Measurements from ENCODE around the gene GPC6. TPM values are rescaled to one million over a fixed set of nuclear protein-coding genes. Genes with fewer than 3 reads are reported as not detected.

GPC6 gene
- polyA plus RNA-seq, 4 donors: 0.22 to 45.0 (median 1.4) TPM

DNA sequence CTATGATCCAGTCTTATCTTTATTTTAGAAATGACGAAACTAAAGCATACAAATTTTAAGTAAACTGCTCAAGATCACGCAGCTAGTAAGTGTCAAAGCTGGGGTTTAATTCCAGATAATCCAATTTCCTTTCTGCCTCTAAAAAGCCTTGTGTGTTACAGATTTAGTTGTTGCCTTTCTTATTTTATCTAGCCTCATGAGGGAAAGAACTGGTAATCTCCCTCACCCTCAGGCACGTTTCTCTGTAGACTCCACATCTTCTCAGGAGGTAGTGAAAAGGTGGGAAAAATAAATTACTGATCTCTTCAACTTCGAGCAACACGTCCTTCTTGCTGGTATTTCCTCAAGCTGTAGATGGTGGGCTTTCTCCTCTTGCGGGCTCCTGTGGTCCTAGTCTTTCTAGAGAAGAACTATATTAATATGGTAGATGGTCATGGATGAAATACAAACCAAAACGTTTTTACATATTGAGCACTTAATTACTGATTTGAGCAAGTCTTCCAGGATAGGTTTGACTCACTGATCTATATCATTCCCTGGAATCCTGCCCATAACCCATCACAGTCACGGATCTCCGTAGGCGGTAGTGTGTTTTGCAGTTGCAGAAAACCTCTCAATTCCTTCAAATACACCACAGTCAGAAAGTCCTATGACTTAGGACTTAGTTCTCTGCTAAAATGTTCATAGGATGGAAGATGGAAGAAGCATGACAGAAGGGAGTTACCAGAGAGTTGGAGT is 733.4 kb downstream of the GPC6 start:
- 77 to 86% (median 77%) methylated on average over 10 of the region's 10 CpGs for WGBS, 3 donors
- Histone ChIP-seq H3K4me1 (ENCODE audit: control insufficient read depth in 3 of 3, insufficient read depth in 2 of 3, low read depth in 1 of 3, low read length in 2 of 3) (no peaks in the 10 kb centered on the region), H3K36me3 (ENCODE audit: control insufficient read depth in 3 of 3, insufficient read depth in 2 of 3, low read depth in 1 of 3, low read length in 3 of 3) (no peaks in the 10 kb centered on the region), H3K27me3 (ENCODE audit: control insufficient read depth in 3 of 3, insufficient read depth in 3 of 3, low read length in 3 of 3) (no peaks in the 10 kb centered on the region), H3K27ac (ENCODE audit: low read depth in 1 of 3, low read length in 2 of 3) (no peak overlapping the region), H3K4me3 (ENCODE audit: low read depth in 1 of 3, low read length in 3 of 3) (no peak overlapping the region), H3K9me3 (ENCODE audit: control insufficient read depth in 2 of 2, insufficient read depth in 1 of 2, low read depth in 1 of 2, low read length in 1 of 2) (peaks cover 0 to 2% of the 10 kb centered on the region in 2 donors)
- FAIRE-seq (no peak), DNase-seq (no peak)

DNA sequence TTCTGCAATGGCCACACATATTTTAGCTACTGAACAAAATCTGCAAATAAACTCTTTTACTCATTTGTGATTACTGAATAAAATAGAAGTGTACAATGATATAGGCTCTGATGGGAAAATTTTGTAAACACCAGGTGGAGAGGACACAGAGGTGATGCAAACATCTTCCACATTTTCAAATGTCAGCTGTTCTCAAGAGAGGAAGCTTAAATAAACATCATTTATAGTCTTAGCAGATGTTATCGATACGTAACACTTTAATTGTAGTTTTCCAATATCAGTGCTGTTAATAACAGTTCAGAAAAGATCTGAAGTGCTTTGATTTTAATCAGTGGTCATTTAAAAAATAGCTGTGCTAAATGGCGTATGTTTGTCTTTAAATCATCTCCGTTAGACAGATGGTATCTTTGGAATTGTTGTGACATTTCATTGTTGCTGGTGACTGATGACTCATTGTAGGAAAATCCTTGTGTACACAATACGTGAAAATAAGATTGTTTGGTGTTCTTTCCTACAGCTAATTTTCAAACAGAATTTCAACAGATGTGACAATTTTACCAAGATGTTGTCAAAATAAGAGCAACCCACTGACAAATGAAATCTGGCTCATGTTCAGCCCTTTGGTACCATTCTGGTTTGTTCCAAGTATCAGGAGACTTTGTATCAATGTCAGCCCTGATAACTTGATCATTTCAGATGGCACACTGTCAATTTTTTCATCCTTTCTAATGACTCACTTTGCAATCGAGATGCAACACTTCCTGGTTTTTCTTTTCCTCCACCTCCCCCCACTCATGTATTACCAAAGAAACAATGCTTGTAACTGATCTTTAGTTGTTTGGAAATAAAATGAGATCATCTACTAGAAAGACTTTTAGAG is 736.9 kb downstream of the GPC6 start:
- no peaks in the 10 kb centered on the region for H3K9me3 ChIP-seq (ENCODE audit: control insufficient read depth in 2 of 2, insufficient read depth in 1 of 2, low read depth in 1 of 2, low read length in 1 of 2)
- H3K4me3 ChIP-seq (ENCODE audit: low read depth in 1 of 3, low read length in 3 of 3): no peak overlapping the region
- H3K27me3 ChIP-seq (ENCODE audit: control insufficient read depth in 3 of 3, insufficient read depth in 3 of 3, low read length in 3 of 3): no peaks in the 10 kb centered on the region
- no peaks in the 10 kb centered on the region for H3K4me1 ChIP-seq (ENCODE audit: control insufficient read depth in 3 of 3, insufficient read depth in 2 of 3, low read depth in 1 of 3, low read length in 2 of 3)
- no peak overlapping the region for H3K27ac ChIP-seq (ENCODE audit: low read depth in 1 of 3, low read length in 2 of 3)
- DNase-seq (no peak), FAIRE-seq (no peak)
- WGBS, 3 donors: 36 to 52% (median 42%) methylated on average over 6 of the region's 6 CpGs
- H3K36me3 ChIP-seq (ENCODE audit: control insufficient read depth in 3 of 3, insufficient read depth in 2 of 3, low read depth in 1 of 3, low read length in 3 of 3): no peaks in the 10 kb centered on the region

DNA sequence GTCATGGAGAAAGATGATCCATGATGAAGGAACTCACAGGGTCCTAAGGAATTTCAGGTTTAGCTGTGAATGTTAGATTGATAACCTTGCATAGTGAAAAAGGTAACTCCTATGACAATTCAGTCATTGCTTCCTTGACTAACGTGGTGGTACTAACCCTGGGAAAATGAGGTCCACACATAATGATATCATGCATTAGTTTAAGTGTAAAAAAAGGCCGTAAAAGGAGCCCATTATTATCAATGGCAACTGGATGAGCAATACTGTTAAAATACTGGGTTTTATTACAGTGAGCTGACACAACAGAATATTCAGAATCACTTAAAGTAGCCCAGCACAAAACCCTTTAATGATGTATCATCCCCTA is 737.5 kb downstream of the GPC6 start:
- no peak for DNase-seq
- WGBS, 3 donors: 58 to 77% (median 61%) methylated on average over 2 of the region's 2 CpGs
- H3K36me3 ChIP-seq (ENCODE audit: control insufficient read depth in 3 of 3, insufficient read depth in 2 of 3, low read depth in 1 of 3, low read length in 3 of 3): no peaks in the 10 kb centered on the region
- H3K27ac ChIP-seq (ENCODE audit: low read depth in 1 of 3, low read length in 2 of 3): no peak overlapping the region
- H3K27me3 ChIP-seq (ENCODE audit: control insufficient read depth in 3 of 3, insufficient read depth in 3 of 3, low read length in 3 of 3): no peaks in the 10 kb centered on the region
- FAIRE-seq: no peak
- no peaks in the 10 kb centered on the region for H3K4me1 ChIP-seq (ENCODE audit: control insufficient read depth in 3 of 3, insufficient read depth in 2 of 3, low read depth in 1 of 3, low read length in 2 of 3)
- no peak overlapping the region for H3K4me3 ChIP-seq (ENCODE audit: low read depth in 1 of 3, low read length in 3 of 3)
- no peaks in the 10 kb centered on the region for H3K9me3 ChIP-seq (ENCODE audit: control insufficient read depth in 2 of 2, insufficient read depth in 1 of 2, low read depth in 1 of 2, low read length in 1 of 2)

DNA sequence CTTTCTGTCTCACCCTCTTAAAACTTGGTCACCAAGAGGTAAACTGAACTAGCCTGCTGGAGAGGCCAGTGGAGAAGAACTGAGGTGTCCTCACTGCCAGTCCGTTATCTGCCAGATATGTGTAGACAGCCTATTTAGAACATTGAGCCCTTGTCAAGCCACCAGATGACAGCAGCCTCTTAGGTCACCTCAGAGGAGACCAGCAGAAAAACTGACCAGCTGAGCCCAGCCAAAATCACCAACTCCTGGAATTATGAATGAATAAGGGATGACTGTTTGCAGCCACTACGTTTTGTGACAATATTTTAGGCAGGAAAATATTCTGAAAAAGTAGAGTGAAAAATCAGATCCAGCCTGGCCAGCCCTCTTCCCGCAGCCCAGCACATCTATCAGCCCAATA is 739.0 kb downstream of the GPC6 start:
- Histone ChIP-seq H3K27ac (ENCODE audit: low read depth in 1 of 3, low read length in 2 of 3) (no peak overlapping the region), H3K4me3 (ENCODE audit: low read depth in 1 of 3, low read length in 3 of 3) (no peak overlapping the region), H3K4me1 (ENCODE audit: control insufficient read depth in 3 of 3, insufficient read depth in 2 of 3, low read depth in 1 of 3, low read length in 2 of 3) (no peaks in the 10 kb centered on the region), H3K9me3 (ENCODE audit: control insufficient read depth in 2 of 2, insufficient read depth in 1 of 2, low read depth in 1 of 2, low read length in 1 of 2) (no peaks in the 10 kb centered on the region), H3K36me3 (ENCODE audit: control insufficient read depth in 3 of 3, insufficient read depth in 2 of 3, low read depth in 1 of 3, low read length in 3 of 3) (no peaks in the 10 kb centered on the region), H3K27me3 (ENCODE audit: control insufficient read depth in 3 of 3, insufficient read depth in 3 of 3, low read length in 3 of 3) (no peaks in the 10 kb centered on the region)
- 69 to 83% (median 69%) methylated on average over 3 of the region's 3 CpGs for WGBS, 3 donors
- FAIRE-seq (no peak), DNase-seq (no peak)

DNA sequence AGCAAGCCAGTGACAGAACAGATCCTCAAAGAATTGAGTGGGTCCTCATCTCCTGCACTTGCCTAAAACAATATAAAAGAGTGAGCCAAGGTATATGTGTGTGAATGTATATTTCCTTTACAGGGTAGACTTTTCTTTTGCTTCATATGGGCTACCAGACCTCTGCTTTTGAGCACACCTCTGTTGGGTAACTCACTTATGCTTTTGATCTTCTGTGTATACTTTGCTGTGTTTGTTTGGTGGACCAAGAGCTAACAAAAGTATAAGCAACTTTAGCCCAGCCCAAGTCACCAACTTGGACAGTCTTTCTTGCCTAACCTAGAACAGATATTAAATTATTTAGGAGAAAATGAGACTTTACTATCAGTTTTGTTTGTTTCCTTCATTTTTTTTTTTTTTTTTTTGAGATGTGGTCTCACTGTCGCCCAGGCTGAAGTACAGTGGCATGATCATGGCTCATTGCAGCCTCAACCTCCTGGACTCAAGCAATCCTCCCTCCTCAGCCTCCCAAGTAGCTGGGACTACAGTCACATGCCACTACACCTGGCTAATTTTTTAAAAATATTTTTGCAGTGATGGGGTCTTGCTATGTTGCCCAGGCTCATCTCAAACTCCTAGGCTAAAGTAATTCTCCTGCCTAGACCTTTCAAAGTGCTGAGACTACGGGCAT is 739.8 kb downstream of the GPC6 start:
- DNase-seq (no peak), FAIRE-seq (no peak)
- H3K4me3 ChIP-seq (ENCODE audit: low read depth in 1 of 3, low read length in 3 of 3): no peak overlapping the region
- H3K27me3 ChIP-seq (ENCODE audit: control insufficient read depth in 3 of 3, insufficient read depth in 3 of 3, low read length in 3 of 3): no peaks in the 10 kb centered on the region
- no peaks in the 10 kb centered on the region for H3K36me3 ChIP-seq (ENCODE audit: control insufficient read depth in 3 of 3, insufficient read depth in 2 of 3, low read depth in 1 of 3, low read length in 3 of 3)
- 52 to 91% (median 80%) methylated on average over 2 of the region's 2 CpGs for WGBS, 3 donors
- H3K4me1 ChIP-seq (ENCODE audit: control insufficient read depth in 3 of 3, insufficient read depth in 2 of 3, low read depth in 1 of 3, low read length in 2 of 3): no peaks in the 10 kb centered on the region
- H3K27ac ChIP-seq (ENCODE audit: low read depth in 1 of 3, low read length in 2 of 3): no peak overlapping the region
- no peaks in the 10 kb centered on the region for H3K9me3 ChIP-seq (ENCODE audit: control insufficient read depth in 2 of 2, insufficient read depth in 1 of 2, low read depth in 1 of 2, low read length in 1 of 2)

DNA sequence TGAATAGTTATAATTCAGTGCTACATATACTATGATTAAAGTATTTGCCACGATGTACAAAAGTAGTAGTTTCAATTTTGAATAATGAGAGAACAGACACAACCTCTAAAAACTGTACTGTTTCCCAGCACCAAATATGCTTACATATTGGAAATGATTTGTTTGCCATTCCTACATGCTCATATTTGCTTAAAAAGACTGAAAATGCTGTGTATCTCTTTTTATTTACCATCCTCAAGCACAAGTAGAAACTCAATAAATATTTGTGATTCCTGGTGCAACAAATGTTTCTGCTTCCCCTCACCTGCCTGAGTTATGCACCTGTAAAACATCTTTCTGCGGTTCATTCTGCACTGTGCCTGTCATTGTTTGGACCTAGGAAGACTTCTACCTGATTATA is 740.7 kb downstream of the GPC6 start:
- no peak overlapping the region for H3K27ac ChIP-seq (ENCODE audit: low read depth in 1 of 3, low read length in 2 of 3)
- no peak for DNase-seq
- H3K4me3 ChIP-seq (ENCODE audit: low read depth in 1 of 3, low read length in 3 of 3): no peak overlapping the region
- peaks cover 0 to 2% (median 0%) of the 10 kb centered on the region in 3 donors for H3K36me3 ChIP-seq (ENCODE audit: control insufficient read depth in 3 of 3, insufficient read depth in 2 of 3, low read depth in 1 of 3, low read length in 3 of 3)
- no peaks in the 10 kb centered on the region for H3K4me1 ChIP-seq (ENCODE audit: control insufficient read depth in 3 of 3, insufficient read depth in 2 of 3, low read depth in 1 of 3, low read length in 2 of 3)
- no peaks in the 10 kb centered on the region for H3K9me3 ChIP-seq (ENCODE audit: control insufficient read depth in 2 of 2, insufficient read depth in 1 of 2, low read depth in 1 of 2, low read length in 1 of 2)
- no peak for FAIRE-seq
- no peaks in the 10 kb centered on the region for H3K27me3 ChIP-seq (ENCODE audit: control insufficient read depth in 3 of 3, insufficient read depth in 3 of 3, low read length in 3 of 3)
- 56 to 81% (median 61%) methylated on average over 2 of the region's 2 CpGs for WGBS, 3 donors

DNA sequence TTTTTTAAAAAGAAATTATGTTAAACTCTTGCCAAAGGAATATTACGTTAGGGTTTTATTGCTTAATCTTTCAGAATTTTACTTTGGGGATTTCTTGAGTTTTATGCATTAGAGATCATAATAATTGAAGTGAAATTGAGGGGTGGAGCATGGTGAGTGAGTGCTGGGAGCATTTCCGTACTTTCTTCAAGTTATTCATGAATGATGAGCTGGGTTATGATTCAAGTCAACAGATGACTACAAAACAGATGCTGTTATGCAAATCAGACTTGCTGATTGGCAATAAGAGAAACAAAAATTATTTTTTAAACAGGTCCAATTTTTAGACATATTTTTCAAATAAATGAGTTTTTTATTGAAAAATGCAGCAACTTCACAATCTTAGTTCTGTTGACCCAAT is 748.6 kb downstream of the GPC6 start:
- H3K27me3 ChIP-seq (ENCODE audit: control insufficient read depth in 3 of 3, insufficient read depth in 3 of 3, low read length in 3 of 3): no peaks in the 10 kb centered on the region
- H3K4me3 ChIP-seq (ENCODE audit: low read depth in 1 of 3, low read length in 3 of 3): no peak overlapping the region
- WGBS, 3 donors: 78 to 88% (median 80%) methylated on average over 2 of the region's 2 CpGs
- FAIRE-seq (no peak), DNase-seq (no peak)
- H3K4me1 ChIP-seq (ENCODE audit: control insufficient read depth in 3 of 3, insufficient read depth in 2 of 3, low read depth in 1 of 3, low read length in 2 of 3): no peaks in the 10 kb centered on the region
- H3K36me3 ChIP-seq (ENCODE audit: control insufficient read depth in 3 of 3, insufficient read depth in 2 of 3, low read depth in 1 of 3, low read length in 3 of 3): peaks cover 0 to 2% (median 0%) of the 10 kb centered on the region in 3 donors
- peaks cover 0 to 3% of the 10 kb centered on the region in 2 donors for H3K9me3 ChIP-seq (ENCODE audit: control insufficient read depth in 2 of 2, insufficient read depth in 1 of 2, low read depth in 1 of 2, low read length in 1 of 2)
- H3K27ac ChIP-seq (ENCODE audit: low read depth in 1 of 3, low read length in 2 of 3): no peak overlapping the region

DNA sequence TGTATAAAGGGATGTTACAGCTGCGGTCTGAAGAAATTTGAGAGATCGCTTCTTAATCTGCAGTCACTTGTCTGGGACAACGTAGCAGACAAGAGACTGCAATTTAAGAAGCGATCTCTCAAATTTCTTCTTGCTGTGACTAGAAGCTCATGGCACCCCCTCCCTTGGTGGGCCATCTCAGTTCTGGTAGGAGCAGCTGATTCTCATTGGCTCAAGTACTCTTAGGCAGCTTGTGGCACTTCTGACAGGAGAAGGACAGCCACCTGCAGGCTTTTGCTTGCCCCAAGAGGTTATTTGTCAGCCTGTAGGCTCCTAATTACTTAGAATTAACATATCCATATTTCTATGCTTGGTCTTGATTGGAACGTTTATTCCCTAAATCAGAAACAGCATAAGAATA is 749.9 kb downstream of the GPC6 start:
- Histone ChIP-seq H3K9me3 (ENCODE audit: control insufficient read depth in 2 of 2, insufficient read depth in 1 of 2, low read depth in 1 of 2, low read length in 1 of 2) (peaks cover 0 to 3% of the 10 kb centered on the region in 2 donors), H3K4me3 (ENCODE audit: low read depth in 1 of 3, low read length in 3 of 3) (no peak overlapping the region), H3K27me3 (ENCODE audit: control insufficient read depth in 3 of 3, insufficient read depth in 3 of 3, low read length in 3 of 3) (no peaks in the 10 kb centered on the region), H3K27ac (ENCODE audit: low read depth in 1 of 3, low read length in 2 of 3) (no peak overlapping the region), H3K36me3 (ENCODE audit: control insufficient read depth in 3 of 3, insufficient read depth in 2 of 3, low read depth in 1 of 3, low read length in 3 of 3) (peaks cover 0 to 2% (median 0%) of the 10 kb centered on the region in 3 donors), H3K4me1 (ENCODE audit: control insufficient read depth in 3 of 3, insufficient read depth in 2 of 3, low read depth in 1 of 3, low read length in 2 of 3) (no peaks in the 10 kb centered on the region)
- FAIRE-seq (no peak), DNase-seq (no peak)
- 81 to 84% (median 83%) methylated on average over 5 of the region's 5 CpGs for WGBS, 3 donors

Data from small intestine (tissue), 7 donors.